Mucosa of rectum (tissue), 2 donors: ENCODE results near the gene SYT2.
"Not testable (repeated sequence)": the region's sequence is repeated elsewhere in the genome, so short reads cannot be mapped to it uniquely, and the experiment has no call there.

ENCODE experiments used
- H3K27ac ChIP-seq, 2 donors: one replicate each; pipeline ENCODE4 v1.7.0; 2013; ENCODE audit warnings: inconsistent platforms in 2 of 2, low read depth in 2 of 2, low read length in 2 of 2
- H3K27me3 ChIP-seq, 2 donors: one replicate each; pipeline ENCODE4 v1.7.0; 2013; ENCODE audit warnings: low read length in 2 of 2; ENCODE audit not compliant: control insufficient read depth in 2 of 2, insufficient read depth in 2 of 2
- H3K36me3 ChIP-seq, 2 donors: one replicate each; pipeline ENCODE4 v1.7.0; 2013; ENCODE audit warnings: low read length in 2 of 2; ENCODE audit not compliant: control insufficient read depth in 2 of 2, insufficient read depth in 2 of 2
- H3K4me1 ChIP-seq, 2 donors: one replicate each; pipeline ENCODE4 v1.7.0; 2013; ENCODE audit warnings: low read length in 2 of 2, mild to moderate bottlenecking in 1 of 2; ENCODE audit not compliant: control insufficient read depth in 2 of 2, insufficient read depth in 2 of 2
- H3K4me3 ChIP-seq, 2 donors: one replicate each; pipeline ENCODE4 v1.7.0; 2013; ENCODE audit warnings: low read length in 2 of 2
- H3K9ac ChIP-seq, 2 donors: one replicate each; pipeline ENCODE4 v1.7.0; 2013; ENCODE audit warnings: low read length in 2 of 2, low read depth in 1 of 2, mild to moderate bottlenecking in 1 of 2
- H3K9me3 ChIP-seq, 2 donors: one replicate each; pipeline ENCODE4 v1.7.0; 2013; ENCODE audit warnings: low read length in 2 of 2; ENCODE audit not compliant: control insufficient read depth in 2 of 2
- donor health status: healthy.
- donor health status: Normal muscosa, but diverticular disease.

The SYT2 gene

DNA sequence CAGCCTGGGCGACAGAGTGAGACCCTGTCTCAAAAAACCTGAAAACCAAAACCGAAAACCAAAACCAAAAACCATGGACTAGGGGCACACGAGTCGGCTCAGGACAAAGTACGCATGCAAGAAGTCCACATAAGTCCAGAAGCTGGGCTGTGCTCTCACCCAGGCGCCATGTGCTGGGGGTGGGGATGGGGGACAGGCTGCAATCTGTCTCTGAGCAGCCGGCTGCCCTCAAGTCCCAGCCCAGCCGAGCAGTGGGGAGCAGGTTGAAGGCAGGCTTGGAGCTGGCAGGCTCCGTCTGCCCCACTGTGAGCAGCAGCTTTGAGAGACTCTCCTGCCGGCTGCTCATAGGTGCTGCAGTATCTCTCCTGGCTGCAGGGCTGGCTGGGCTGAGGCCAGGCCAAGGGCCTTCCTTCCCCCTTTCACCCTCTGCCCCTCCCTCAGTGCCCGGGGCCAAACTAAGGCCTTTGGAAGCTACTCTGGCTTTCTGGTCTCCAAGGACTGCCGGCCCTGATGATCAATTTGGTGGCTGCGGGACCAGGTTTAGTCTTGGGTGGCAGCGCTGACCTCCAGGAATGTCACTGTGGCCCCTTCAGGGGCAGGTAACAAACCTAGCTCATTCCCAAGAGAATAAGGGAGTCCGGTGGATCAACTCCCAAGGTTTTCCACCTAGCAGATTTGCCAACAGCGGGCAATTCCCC, 72.8 kb downstream of the SYT2 start:
- H3K27me3 ChIP-seq, H3K36me3 ChIP-seq, H3K9ac ChIP-seq, H3K4me3 ChIP-seq, H3K9me3 ChIP-seq, H3K27ac ChIP-seq: not testable (repeated sequence)
- peaks cover 14 to 16% of the 10 kb centered on the region in 2 donors for H3K4me1 ChIP-seq

DNA sequence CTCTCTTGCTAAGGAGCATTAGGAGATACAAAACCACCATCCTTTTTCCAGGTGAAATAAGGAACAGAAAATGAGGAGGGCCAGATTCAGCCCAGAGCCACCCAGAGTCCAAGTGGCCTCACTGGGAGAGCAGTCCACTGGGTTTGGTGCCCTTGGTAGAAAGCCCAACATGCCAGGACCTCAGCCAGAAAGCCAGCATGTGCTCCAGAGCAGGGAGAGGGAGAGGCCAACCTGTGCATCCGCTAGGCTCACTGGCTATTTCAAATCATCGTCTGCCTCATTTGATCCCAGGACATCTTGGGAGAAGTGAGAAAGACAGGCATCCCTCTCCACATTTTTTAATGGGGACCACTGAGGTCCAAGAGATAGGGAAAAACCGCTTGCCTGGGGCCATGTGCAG, 74.1 kb downstream of the SYT2 start:
- H3K36me3 ChIP-seq, H3K9ac ChIP-seq, H3K9me3 ChIP-seq, H3K27me3 ChIP-seq, H3K27ac ChIP-seq, H3K4me3 ChIP-seq: not testable (repeated sequence)
- peaks cover 13 to 14% of the 10 kb centered on the region in 2 donors for H3K4me1 ChIP-seq

DNA sequence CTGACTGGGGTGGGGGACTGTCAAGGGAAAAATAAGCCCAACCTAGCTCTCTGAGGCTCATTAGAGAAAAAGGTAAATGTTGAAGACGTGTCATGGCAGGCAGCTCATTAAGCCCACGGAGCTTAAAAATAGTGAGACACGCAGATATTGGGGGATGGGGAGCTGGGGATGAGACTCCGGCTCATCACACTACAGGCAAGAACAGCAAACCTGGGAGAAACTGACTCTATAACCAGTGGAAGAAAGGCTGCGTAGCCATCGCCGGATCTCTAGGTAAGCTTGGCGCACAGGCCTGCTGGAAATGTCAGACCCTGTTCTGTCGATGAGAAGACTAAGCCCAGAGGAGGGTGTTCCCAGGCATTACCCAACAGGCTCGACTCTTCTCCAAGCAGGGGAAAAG, 78.0 kb downstream of the SYT2 start:
- H3K4me3 ChIP-seq, result no peak overlapping the region
- H3K9me3 ChIP-seq, result no peaks in the 10 kb centered on the region
- no peak overlapping the region for H3K27ac ChIP-seq
- no peaks in the 10 kb centered on the region for H3K36me3 ChIP-seq
- no peak overlapping the region for H3K9ac ChIP-seq
- H3K4me1 ChIP-seq, result peaks cover 0 to 3% of the 10 kb centered on the region in 2 donors
- peaks cover 0 to 5% of the 10 kb centered on the region in 2 donors for H3K27me3 ChIP-seq

DNA sequence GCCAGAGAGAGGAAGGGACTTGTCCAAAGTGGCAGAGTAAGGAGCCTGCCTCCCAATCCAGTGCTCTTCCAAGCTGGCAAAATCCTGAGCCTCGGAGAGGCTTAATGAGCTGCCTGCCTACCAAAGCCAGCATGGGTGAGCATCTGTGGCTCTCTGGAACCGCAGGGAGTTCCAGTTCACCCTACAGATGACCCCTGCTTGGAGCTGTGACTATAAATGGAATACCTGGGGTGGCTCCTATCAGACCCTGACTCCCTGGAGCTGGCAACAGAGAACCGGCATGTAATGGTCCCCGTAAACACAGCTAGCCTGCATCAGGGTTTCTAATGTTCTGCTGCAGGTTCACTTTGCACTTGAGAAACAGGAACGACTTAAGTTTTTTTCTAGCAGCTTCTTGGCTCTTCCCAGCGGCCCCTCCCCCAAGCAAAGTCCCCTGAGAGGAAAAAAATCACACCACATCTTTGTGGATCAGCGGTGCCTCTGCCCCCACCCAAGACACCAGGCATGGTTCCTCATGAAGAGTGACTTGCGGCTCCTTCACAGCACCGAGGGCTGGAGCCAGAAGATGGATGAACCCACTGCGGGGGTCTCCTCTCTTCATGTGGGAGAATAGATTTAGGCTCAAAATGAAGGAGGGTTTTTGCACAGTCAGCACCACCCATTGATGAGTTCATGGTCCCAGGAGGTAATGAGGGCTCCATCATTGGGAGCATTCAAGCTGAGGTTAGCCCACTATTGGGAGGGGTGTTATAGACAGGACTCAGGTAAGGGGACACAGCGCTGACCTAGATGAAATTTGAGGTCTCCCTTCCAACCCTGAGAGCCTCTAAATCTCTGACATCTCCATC, 79.0 kb downstream of the SYT2 start:
- Histone ChIP-seq H3K27me3 (peaks cover 0 to 5% of the 10 kb centered on the region in 2 donors), H3K4me1 (peaks cover 0 to 3% of the 10 kb centered on the region in 2 donors), H3K36me3 (no peaks in the 10 kb centered on the region), H3K9me3 (no peaks in the 10 kb centered on the region), H3K9ac (no peak overlapping the region), H3K4me3 (no peak overlapping the region), H3K27ac (no peak overlapping the region)

DNA sequence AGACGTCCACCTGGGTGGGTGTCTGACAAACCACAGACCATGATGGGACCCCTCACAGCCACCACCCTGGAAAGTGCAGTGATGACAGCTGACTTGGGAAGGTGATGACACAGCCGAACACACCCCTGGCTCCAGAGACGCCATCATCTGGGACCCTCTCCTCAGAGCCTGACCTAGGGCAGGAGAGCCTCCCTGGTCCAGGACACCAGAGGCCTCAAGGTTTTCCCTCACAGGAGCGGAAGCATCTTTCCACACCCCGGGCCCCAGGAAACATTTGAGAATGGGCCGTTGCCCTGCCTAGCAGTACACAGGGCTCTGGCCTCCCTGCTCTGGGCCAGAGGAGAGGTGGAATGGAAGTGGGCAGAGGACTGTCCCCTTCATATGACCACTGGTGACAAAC, 79.7 kb downstream of the SYT2 start:
- H3K4me1 ChIP-seq, result peaks cover 2 to 3% of the 10 kb centered on the region in 2 donors
- H3K9ac ChIP-seq, result no peak overlapping the region
- peaks cover 0 to under 1% of the 10 kb centered on the region in 2 donors for H3K27me3 ChIP-seq
- H3K9me3 ChIP-seq, result no peaks in the 10 kb centered on the region
- H3K36me3 ChIP-seq, result no peaks in the 10 kb centered on the region
- H3K4me3 ChIP-seq, result no peak overlapping the region
- no peak overlapping the region for H3K27ac ChIP-seq

DNA sequence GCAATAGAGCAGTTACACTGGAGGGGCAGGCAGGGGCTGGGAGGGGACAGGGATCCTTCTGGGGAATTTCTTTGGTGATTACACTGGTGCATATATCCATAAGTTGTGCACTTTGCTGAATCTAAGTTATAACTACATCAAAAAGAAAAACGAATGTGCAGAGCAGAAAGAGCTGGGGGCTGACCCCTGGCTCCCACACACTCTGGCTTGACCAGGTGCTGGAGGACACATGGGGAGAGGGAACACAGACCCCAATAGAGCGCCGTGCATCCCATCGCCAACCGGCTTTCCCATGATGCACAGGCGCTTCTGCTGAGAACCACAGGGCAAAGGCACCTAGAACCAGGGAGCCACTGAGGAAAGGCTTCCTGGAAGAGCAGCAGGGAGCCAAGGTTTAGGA, 80.2 kb downstream of the SYT2 start:
- H3K27me3 ChIP-seq, H3K4me1 ChIP-seq, H3K27ac ChIP-seq, H3K36me3 ChIP-seq, H3K9ac ChIP-seq, H3K9me3 ChIP-seq, H3K4me3 ChIP-seq: not testable (repeated sequence)

DNA sequence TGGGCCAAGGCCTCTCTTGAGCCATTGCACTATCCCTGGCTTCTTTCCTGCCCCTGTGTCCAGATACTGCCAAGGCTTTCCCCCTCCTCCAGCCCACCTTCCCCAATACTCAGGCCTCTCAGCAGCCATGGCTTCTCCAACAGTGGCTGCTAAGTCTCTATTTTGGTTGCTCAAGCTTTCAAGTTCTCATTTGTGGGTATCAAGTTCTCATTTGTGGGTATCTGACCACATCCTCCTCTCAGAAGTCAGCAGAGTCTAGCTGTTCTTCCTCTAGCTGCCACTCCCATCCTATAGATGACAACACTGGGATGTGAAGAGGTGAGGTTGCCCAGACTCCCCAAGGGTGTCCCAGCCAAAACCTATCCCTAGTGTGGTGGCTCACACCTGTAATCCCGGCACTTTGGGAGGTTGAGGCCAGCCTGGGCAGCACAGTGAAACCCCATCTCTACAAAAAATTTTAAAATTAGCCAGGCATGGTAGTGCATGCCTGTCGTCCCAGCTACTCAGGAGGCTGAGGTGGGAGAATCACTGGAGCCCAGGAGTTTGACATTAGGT, 80.9 kb downstream of the SYT2 start:
- not testable (repeated sequence) for H3K27ac ChIP-seq, H3K36me3 ChIP-seq, H3K4me1 ChIP-seq, H3K4me3 ChIP-seq, H3K9me3 ChIP-seq, H3K9ac ChIP-seq, H3K27me3 ChIP-seq

DNA sequence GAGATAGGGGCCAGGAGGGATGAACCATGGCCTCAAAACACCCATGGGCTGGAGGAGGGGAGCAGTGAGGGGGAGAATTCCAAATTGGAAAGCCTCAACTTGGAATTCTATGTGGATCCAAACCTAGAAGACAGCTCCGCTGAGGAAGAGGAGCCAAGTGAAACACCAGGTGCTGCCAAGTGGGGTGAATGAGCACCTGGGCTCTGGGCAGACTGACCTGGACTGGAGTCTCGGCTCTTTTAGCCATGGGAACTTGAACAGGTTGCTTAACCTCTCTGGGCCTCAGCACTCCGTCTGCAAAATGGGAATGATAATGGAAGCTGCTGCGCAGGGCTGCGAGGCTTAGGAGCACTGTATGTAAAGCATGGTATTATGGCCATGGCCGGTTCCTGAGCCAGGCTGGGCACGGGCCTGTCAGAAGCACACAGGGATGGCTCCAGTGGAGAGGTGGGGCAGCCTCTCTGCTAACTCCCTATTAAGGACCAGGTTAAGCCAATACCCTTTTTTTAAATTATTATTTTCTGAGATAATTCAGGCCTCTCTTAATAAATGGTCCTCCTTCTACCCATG, 81.5 kb downstream of the SYT2 start:
- no peaks in the 10 kb centered on the region for H3K27me3 ChIP-seq
- H3K4me1 ChIP-seq, result peaks cover 3% of the 10 kb centered on the region in 2 donors
- no peak overlapping the region for H3K27ac ChIP-seq
- no peak overlapping the region for H3K4me3 ChIP-seq
- H3K9me3 ChIP-seq, result no peaks in the 10 kb centered on the region
- no peaks in the 10 kb centered on the region for H3K36me3 ChIP-seq
- no peak overlapping the region for H3K9ac ChIP-seq

DNA sequence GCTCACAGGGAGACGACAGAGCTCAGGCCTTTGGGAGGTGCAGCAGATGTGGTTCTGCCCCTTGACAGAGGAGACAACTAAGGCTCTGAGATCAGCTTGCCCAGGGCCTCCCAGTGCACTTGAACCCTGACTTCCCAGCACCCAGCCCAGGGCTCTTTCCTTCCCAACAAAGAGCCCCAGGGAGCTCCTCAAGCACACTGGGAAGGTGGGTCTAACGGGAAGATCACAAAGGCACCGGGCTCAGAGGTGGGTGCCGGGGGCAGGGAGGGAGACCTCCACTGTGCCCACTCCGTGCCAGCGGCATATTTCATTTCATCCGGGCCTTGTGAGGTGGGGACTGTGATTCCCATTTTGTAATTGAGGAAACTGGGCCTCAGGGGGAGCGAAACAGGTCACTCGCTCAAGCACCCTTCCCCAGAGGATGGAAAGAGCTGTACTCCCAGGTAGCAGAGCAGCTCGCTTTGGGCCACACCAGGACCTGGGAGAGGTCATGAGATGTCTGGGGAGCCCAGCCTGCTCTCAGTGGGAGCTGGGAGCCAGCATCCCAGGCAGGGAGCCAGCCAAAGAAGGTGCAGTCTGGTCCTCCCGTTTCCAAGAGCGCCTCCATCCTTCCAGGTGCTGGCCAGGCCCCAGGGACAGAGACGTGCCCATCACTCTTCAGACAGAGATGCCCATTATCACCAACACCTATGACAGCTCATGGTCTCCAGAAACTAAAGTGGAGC, 82.3 kb downstream of the SYT2 start:
- Histone ChIP-seq H3K9me3 (no peaks in the 10 kb centered on the region), H3K9ac (no peak overlapping the region), H3K4me1 (peaks cover 3% of the 10 kb centered on the region in 2 donors), H3K4me3 (no peak overlapping the region), H3K36me3 (no peaks in the 10 kb centered on the region), H3K27me3 (no peaks in the 10 kb centered on the region), H3K27ac (no peak overlapping the region)
